Measurements from ENCODE around the gene SUCO. TPM values are rescaled to one million over a fixed set of nuclear protein-coding genes. Genes with fewer than 3 reads are reported as not detected.
A peak's percentile ranks its signal among the peaks of the same experiment; 100 is the strongest.

Gene SUCO
- total RNA-seq, 1 experiment from 2014 or later: 37.7 TPM

DNA sequence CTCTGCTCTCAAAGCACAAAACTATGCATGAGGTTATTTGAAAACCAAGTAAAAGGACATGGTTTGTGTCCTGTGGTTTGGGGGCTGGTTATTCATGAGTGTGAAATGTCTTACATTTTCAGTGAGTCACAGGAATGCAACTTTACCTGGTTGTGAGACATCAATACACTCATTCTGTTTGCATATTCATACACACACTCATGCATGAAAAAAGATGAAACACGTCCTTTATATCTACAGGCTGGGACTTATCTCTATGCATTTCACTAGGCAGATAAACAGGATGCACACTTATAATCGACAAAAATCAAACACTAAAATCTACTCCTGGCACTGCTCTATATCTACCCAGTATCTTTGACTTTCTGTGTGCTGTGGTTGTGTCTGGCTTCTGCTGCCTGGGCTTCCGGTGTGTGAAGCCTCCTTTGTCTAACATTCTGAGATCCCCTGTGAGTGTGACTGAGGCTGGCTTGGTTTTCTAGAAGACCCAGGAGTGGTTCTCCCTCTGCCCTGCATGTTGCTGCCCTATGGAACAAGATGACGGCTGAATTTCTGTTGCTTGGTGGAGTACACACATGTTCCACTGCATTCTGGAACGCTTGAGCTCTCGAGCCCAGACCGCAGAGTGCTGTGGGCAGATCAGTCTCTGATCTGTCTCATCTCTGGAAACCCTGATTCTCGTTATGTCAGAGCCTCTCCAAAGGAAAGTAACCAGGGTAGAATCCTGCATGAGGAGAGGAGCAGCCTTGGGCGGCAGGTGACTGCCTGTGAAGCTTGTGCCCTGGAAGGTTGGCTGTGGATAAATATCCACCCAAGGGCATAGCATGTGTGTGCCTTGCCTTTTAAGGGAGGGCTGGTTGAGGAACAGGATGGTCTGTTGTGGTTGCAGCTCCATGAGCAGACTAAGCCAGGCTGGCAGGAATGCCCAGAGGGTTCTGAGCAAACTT, 106.2 kb downstream of the SUCO start:
- Histone ChIP-seq H2BK12ac (ENCODE audit: insufficient read length, low read depth, low read length) (no peak overlapping the region), H4K91ac (ENCODE audit: insufficient read length, low read depth, low read length) (no peak overlapping the region), H3K4ac (ENCODE audit: low read depth, low read length) (no peak overlapping the region), H3K18ac (ENCODE audit: insufficient read length, low read depth, low read length) (no peak overlapping the region), H3K14ac (ENCODE audit: insufficient read depth, low read length) (no peak overlapping the region), H2AFZ (ENCODE audit: low read length) (no peak overlapping the region), H3K79me1 (ENCODE audit: insufficient read depth, low read depth, low read length, poor library complexity, severe bottlenecking) (no peaks in the 10 kb centered on the region), H3T11ph (ENCODE audit: low read length) (no peak overlapping the region), H3K27me3 (ENCODE audit: insufficient read depth, low read length) (no peaks in the 10 kb centered on the region), H2BK120ac (ENCODE audit: low read depth, low read length, poor library complexity, severe bottlenecking) (no peak overlapping the region), H2BK5ac (ENCODE audit: insufficient read length, low read length) (no peak overlapping the region), H3K27ac (ENCODE audit: insufficient read length, low read depth, low read length) (no peak overlapping the region), H3K79me2 (ENCODE audit: insufficient read depth, low read length) (no peaks in the 10 kb centered on the region), H2BK20ac (ENCODE audit: low read depth, low read length, poor library complexity, severe bottlenecking) (no peak overlapping the region), H3K23ac (ENCODE audit: insufficient read length, low read depth, low read length) (no peak overlapping the region), H2BK15ac (ENCODE audit: low read depth, low read length) (no peak overlapping the region), H4K20me1 (ENCODE audit: control insufficient read depth, insufficient read depth, insufficient read length) (no peaks in the 10 kb centered on the region), H3K4me2 (ENCODE audit: insufficient read depth, insufficient read length, low read length) (no peak overlapping the region), H3K23me2 (ENCODE audit: insufficient read length, low read depth, low read length, poor library complexity, severe bottlenecking) (no peaks in the 10 kb centered on the region), H3K56ac (ENCODE audit: insufficient read length, low read depth, low read length) (no peak overlapping the region), H3K4me1 (ENCODE audit: insufficient read depth, low read length) (no peaks in the 10 kb centered on the region; the same call in 1 of the 2 replicates), H4K5ac (ENCODE audit: insufficient read length, low read depth, low read length) (no peak overlapping the region), H3K9ac (ENCODE audit: extremely low read depth, insufficient read length, low read length) (no peak overlapping the region), H2AK5ac (ENCODE audit: insufficient read length, low read length) (no peak overlapping the region), H3K9me3 (ENCODE audit: control insufficient read depth, low read depth, low read length) (no peaks in the 10 kb centered on the region), H4K8ac (replicated peaks; ENCODE audit: insufficient read length, low read depth, low read length) (no peak overlapping the region)
- TF ChIP-seq, protein P1, sequence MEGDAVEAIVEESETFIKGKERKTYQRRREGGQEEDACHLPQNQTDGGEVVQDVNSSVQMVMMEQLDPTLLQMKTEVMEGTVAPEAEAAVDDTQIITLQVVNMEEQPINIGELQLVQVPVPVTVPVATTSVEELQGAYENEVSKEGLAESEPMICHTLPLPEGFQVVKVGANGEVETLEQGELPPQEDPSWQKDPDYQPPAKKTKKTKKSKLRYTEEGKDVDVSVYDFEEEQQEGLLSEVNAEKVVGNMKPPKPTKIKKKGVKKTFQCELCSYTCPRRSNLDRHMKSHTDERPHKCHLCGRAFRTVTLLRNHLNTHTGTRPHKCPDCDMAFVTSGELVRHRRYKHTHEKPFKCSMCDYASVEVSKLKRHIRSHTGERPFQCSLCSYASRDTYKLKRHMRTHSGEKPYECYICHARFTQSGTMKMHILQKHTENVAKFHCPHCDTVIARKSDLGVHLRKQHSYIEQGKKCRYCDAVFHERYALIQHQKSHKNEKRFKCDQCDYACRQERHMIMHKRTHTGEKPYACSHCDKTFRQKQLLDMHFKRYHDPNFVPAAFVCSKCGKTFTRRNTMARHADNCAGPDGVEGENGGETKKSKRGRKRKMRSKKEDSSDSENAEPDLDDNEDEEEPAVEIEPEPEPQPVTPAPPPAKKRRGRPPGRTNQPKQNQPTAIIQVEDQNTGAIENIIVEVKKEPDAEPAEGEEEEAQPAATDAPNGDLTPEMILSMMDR (conservative IDR thresholded peaks at IDR 0.05): no peak
- no CpG with 5 or more reads among the region's 9 CpGs for WGBS (ENCODE audit: extremely low coverage, insufficient read length, low lambda C conversion rate)
- peak overlapping the region in 2 of 3 experiments; percentile 15 to 73; a peak in 2 of 7 replicates for H3K27ac Mint-ChIP-seq
- H3K36me3 Mint-ChIP-seq (ENCODE audit: insufficient read depth in 1 of 3, low read depth in 3 of 3): no peaks in the 10 kb centered on the region
- no peaks in the 10 kb centered on the region for H3K27me3 Mint-ChIP-seq (ENCODE audit: low read depth)
- no peaks in the 10 kb centered on the region for H3K9me3 Mint-ChIP-seq
- DNase-seq: no peak
- no peak overlapping the region for H3K4me3 Mint-ChIP-seq
- peaks cover 6 to 11% of the 10 kb centered on the region in 2 experiments; a peak in 3 of 4 replicates for H3K4me1 Mint-ChIP-seq

Measured in H9 (cell line).